NCI-H1417 (cell line): ENCODE measurements around the gene RPN1.
"Not testable (repeated sequence)": the region's sequence is repeated elsewhere in the genome, so short reads cannot be mapped to it uniquely, and the experiment has no call there.

Experiments
- DNase-seq, 3 experiments: peaks; one replicate each; lab custom pipeline; 2025; lab: John Stamatoyannopoulos, UW

Gene RPN1

DNA sequence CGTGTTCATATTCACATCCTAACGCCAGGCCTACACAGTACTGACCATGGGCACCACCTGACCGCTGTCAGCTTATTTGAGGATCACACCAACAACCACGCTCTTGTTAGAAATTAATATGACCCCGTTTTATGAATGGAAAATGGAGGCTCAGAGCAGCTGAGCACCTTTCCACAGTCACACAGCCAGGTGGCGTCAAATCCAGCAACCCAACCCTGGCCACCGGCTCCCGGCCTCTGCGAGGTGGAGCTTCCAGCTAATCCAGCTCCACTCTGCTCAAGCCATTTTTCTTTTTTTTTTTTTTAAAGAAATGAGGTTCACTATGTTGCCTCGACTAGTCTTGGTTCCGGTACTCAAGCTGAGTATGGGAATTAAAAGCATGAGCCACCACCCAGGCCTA is 41.3 kb downstream of the RPN1 start:
- DNase-seq = no peak

GRCh38 chr3:128607710-128608048 is 42.9 kb downstream of the RPN1 start:
- no peak for DNase-seq

DNA sequence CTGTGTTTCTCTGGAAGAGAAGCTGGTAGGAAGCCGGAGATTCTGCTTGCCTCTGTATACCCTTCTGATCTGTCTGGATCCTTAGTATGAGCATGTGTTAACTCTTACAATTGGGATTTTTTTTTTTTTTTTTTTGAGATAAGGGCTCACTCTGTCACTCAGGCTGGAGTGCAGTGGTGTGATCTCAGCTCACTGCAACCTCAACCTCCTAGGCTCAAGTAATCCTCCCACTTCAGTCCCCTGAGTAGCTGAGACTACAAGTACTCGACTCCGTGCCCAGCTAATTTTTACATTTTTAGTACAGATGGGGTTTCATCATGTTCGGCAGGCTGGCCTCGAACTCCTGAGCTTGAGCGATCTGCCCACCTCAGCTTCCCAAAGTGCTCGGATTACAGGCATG is 44.5 kb downstream of the RPN1 start:
- no peak for DNase-seq

- no peak for DNase-seq
Measured at GRCh38 chr3:128605091-128606046, 45.2 kb downstream of the RPN1 start.

DNA sequence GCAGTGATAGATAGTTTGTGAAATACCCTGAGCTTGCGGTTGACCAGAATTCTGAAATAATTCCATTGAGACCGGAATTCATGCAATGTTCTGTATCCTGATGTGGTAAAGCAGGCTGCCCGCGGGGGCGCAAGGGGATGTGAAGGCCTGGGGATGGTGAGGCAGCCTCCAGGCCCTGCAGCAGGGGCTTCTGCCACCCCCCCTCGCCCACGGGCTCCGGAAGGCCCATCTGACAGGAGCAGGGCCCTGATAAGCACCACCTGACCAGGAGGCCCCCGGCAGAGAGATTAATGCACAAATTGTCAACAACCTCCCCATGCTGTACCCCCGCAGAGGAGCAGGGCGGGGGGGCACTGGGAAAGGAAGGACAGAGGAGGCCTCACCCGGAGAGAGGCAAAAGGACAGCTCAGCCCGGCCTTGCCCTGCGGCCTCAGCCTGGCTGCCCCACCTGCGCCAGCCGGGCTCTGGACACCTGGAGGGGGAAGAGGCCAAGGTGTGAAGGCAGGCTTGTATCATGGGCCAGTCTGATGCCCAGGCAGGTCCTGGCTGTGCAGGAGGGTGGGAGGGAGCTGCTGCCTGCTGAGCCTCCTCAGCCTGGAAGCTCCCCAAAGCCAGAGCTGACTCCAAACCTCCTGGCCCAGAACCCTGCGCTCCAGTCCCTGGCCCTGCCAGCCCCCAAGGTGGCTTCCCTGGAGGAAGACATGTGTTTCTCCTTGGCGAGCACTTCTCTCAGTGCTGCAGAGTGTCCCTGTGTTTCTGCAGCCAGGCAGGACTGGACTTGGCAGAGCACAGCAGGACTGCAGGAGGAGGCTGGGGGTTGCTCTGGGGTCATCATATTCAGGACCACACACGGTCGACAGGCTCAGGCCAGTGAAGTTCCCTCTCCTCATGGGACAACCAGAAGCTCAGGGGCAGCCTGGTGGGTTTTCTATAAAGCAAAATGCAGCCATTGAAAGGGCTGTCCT is 46.5 kb downstream of the RPN1 start:
- DNase-seq = no peak

DNA sequence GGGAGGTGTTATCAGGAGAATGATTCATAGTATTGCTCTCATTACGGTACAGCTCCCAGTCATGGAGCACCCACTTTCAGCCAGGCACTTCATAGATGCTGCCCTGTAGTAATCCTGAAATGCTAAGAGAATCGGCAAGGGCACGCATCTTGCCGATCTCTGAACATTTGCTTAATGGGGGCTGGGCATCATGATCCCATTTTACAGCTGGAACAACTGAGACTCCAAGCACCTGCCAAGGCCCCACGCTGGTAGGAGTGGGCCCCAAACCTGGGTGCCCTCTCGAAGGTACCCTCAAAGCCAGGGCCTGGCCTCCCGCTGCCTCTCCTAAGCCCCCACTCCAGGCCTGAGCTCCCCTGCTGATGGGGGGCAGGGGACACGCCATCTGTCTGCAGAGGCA is 47.3 kb downstream of the RPN1 start:
- no peak for DNase-seq

DNA sequence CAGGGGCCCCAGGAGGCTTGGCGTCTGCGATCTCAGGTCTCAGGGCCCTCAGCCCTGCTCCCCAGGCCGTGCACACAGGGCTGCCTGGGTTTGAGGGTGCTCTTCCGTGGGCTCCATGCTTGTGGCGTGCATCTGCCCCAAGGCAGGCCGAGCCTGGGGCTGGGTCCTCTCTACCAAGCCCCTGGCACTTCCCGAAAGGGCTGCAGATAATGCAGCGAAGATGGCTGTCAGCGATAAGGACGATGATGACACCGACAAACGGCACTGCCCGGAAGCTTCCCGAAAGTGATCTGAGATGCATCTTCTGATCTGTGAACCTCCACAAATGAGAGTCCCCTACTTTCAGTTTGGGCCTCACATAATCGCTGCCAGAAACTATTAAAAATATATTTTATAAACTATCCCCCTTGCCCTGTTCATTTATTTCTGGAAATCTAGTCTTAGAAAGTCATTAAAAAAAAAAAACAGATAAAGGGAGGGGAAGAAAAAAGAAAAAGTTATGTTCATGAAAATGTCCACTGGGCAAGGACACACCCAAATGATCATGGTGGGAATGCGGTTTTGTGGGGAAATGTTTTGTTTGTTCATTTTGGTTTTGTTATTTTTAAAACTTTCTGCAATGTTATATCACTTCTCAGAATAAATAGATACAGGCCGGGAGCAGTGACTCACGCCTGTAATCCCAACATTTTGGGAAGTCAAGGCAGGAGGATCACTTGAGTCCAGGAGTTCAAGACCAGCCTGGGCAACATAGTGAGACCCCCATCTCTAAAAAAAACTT is 51.5 kb downstream of the RPN1 start:
- DNase-seq = no peak

DNA sequence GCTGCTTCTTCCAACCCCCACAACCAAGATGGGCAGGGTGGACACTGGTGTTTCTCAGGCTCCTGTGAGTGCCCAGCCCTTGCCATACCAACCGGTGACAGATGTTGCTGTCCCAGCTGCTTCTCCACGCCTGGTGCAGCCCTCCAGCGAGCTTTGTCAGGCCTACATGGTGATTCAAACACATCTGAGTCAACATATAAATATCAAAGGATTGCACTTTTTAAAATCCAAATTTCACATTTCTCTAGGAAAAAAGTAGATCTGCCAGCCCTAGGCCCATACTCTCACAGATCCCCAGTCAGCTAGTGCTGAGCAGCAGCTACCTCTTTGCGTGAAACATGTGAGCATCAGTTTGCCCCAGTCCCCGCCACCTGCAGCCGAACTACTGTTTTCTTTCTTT is 52.7 kb downstream of the RPN1 start:
- no peak for DNase-seq

- DNase-seq = no peak
Measured at GRCh38 chr3:128592864-128593263, 57.8 kb downstream of the RPN1 start.

- DNase-seq = no peak
Measured at GRCh38 chr3:128591738-128592426, 58.7 kb downstream of the RPN1 start.

DNA sequence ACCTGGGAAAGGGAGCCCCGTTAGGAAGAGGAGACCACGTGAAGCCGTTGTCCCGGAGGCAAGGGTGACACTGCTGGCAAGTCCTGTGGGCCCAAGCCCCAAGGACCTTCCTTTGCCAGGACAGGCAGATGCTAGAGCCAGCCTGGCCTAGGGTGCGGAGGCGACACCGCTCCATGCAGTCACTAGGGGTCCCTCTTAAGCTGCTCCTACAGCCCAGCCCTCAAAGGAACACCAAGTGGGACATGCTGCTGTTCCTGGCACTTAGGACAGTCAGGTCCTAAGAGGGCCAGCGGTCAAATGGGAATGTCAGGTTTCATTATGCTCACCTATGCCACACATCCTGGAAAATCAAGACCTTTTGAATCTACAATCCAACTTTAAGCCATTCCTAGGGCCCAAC is 59.7 kb downstream of the RPN1 start:
- no peak for DNase-seq

GRCh38 chr3:128589985-128590384 is 60.6 kb downstream of the RPN1 start:
- DNase-seq = not testable (repeated sequence)

GRCh38 chr3:128588147-128588546 is 62.5 kb downstream of the RPN1 start:
- no peak for DNase-seq

- DNase-seq = no peak
Measured at GRCh38 chr3:128587391-128587790, 63.2 kb downstream of the RPN1 start.

DNA sequence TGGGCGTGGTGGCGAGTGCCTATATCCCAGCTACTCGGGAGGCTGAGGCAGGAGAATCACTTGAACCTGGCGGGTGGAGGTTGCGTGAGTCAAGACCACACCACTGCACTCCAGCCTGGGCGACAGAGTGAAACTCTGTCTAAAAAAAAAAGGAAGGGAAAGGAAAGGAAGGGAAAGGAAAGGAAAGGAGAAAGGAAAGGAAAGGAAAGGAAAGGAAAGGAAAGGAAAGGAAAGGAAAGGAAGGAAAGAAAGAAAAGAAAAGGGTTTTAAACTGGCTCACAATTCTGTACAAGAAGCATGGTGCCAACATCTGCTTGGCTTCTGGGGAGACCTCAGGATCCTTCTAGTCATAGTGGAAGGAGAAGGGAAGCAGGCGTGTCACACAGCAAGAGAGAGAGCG is 63.7 kb downstream of the RPN1 start:
- DNase-seq = not testable (repeated sequence)

GRCh38 chr3:128586391-128586790 is 64.2 kb downstream of the RPN1 start:
- not testable (repeated sequence) for DNase-seq

DNA sequence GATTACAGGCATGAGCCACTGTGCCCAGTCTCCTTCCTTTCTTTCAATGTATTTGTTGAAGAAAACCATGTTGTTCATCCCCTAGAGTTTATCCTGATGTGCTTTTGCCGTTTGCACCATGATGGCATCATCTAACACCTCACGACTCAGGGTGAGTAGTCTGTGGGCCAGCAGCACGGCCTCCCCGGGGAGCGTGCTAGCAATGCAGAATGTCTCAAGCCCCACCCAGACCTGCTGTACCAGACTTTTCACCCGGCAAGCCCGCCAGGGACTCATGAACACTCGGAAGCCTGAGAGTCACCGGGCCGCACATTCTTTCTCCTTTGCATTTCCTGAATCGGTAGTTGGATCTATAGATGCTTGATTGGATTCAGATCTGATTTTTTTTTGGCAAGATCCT is 64.6 kb downstream of the RPN1 start:
- no peak for DNase-seq

- DNase-seq = no peak
Measured at GRCh38 chr3:128585189-128585588, 65.4 kb downstream of the RPN1 start.

DNA sequence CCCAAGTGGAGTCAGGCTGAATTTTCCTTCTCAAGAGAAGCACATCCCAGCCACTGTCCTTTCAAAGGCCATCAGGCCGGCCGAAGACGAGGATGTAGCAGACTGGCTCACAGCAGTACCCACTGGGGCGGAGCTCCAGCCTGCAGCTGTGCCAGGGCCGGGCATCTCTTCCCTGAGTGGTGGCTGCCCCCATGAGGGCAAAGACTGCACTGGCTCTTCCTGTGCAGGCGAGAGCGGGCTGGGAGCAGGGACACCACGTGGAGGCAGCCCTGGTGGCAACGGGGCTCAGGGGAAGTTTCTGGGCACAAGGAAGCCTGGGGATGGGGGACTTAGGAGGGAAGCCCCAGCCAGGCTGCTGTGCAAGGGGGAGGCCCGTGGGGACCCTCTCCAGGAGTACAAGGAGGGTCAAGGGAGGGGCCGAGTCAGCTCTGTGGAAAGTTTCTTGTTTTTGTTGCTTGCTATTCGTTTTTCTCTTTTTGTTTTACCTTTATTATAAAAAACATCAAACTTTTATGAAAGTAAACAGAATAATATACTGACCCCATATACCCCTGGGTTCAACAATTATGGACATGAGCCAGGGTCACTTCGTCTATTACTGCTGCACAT is 66.1 kb downstream of the RPN1 start:
- peak; percentile 37 to 94 (median 85) for DNase-seq

DNA sequence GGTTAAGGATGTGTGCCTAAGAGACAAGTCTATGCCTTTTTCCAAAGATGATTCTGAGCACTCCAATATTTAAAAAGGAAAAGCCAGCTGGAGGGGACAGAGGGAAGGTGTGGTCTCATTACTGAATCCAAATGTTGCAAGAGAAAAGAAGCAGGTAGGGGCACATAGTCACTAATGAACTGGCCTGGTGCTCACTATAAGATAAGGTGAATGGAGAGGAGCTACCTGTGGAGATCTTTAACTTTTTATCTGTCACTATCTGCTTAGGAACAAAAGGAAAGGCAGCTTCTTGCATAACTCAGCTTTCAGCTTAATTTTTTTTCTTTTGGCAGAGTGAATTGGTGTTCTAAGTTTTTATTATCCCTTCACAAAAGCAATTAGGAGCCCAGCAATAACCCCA is 69.1 kb downstream of the RPN1 start:
- no peak for DNase-seq

- no peak for DNase-seq
Measured at GRCh38 chr3:128579927-128580326, 70.7 kb downstream of the RPN1 start.
